ENCODE measurements around the gene IFI27L1.
A peak's percentile ranks its signal among the peaks of the same experiment; 100 is the strongest.

Gene IFI27L1

DNA sequence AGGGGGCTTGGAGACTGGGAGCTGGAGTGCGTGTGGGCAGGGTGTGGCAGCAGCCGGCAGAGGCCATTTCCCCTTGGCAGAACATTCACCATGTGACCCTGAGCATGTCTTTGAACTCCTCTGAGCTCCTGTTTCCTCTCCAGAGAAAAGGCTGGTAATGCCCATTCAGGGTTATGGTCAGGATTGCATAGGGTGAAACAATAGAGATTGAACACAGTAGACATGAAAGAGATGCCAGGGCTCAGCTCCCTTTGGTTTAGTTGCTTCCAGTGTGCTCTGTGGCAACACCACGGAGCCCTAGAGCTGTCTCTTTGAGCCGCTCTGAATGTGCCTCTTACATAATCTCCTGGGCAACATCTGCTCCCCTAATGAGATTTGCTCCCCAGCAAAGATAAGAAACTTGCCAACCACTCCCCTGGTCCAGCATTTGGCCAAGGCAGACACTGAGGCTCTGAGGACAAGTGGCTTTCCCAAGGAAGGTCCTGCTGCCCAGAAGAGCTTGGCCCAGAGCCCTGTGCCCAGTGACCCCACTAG lies 34.0 kb downstream of the IFI27L1 start:
- no peak for DNase-seq

DNA sequence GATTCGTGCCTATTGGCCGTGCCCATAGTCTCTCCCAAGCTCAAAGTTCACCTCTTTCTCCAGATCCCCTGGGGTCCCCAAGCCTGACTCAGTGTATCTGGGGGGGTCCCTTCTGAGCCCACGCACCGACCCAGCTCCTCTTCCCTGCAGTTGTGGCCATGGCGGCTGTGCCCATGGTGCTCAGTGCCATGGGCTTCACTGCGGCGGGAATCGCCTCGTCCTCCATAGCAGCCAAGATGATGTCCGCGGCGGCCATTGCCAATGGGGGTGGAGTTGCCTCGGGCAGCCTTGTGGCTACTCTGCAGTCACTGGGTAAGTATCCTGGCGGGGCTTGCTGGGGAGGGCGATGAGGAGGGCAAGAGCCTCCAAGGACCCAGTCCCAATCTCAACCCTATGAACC lies 34.5 kb downstream of the IFI27L1 start:
- DNase-seq, result no peak

DNA sequence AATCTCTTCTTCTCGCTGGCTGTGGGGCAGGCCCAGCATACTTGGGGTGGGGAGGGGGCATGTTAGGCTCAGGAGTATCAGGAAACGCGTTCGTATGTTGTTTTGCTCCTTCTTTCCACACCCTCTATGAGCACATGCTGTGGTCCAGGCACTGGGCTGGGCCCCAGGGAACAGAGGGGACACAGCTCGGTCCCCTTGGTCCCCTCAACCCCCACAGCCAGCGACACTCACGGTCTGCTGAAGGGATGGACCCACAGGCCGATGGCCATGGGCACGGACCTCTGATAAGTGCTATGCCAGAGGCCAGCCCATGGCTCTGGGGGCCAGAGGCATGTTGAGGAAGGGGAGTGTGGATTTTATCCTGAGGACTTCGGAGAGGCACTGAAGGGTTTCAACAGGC lies 35.6 kb downstream of the IFI27L1 start:
- no peak for DNase-seq

GRCh38 chr14:94117856-94118255 lies 36.7 kb downstream of the IFI27L1 start:
- DNase-seq, result no peak

DNA sequence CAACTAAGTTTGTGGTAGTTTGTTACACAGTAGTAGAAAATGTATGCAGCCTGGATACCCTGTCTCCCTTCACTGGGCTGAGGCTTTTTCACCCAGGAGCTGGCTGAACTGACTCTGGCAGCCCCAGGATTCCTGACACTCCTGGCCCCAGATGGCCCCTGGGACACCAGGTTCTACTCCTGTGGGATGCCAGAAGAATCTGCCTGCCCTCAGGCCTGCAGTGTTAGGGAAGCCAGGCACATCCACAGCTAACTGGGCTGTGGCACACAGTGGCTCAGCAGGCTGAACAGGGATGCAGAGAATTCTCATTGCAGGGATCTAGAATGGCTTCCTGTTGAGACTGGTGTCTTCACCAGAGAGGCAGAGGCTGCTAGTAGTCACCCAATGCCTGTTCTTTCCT lies 38.0 kb downstream of the IFI27L1 start:
- DNase-seq, result no peak

- no peak for DNase-seq
Measured at GRCh38 chr14:94120667-94121340, 39.7 kb downstream of the IFI27L1 start.

GRCh38 chr14:94121485-94121884 lies 40.4 kb downstream of the IFI27L1 start:
- no peak for DNase-seq

DNA sequence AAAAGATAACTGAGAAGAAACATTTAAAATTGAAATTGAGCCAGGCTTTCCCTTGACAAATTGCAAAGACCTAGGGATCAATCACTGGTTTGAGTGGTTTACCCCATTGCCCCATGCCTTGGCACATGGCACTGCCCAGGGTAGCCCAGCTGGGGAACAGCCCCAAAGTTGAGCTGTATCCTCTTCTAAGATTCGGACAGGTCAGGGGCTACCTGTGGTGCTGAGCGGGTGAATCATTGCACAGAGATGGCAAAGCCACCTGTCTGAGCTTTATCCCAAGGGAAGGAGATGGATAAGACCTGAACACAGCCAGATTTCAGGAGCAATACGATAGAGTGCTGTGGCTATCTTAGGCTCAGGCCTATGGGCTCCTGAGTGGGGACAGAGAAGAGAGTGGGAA lies 41.3 kb downstream of the IFI27L1 start:
- no peak for DNase-seq

GRCh38 chr14:94123296-94123695 lies 42.2 kb downstream of the IFI27L1 start:
- no peak for DNase-seq

GRCh38 chr14:94123868-94124267 lies 42.8 kb downstream of the IFI27L1 start:
- no peak for DNase-seq

GRCh38 chr14:94124582-94125377 lies 43.7 kb downstream of the IFI27L1 start:
- no peak for DNase-seq

- DNase-seq, result no peak
Measured at GRCh38 chr14:94125659-94126418, 44.7 kb downstream of the IFI27L1 start.

GRCh38 chr14:94126419-94126677 lies 45.2 kb downstream of the IFI27L1 start:
- DNase-seq, result no peak

DNA sequence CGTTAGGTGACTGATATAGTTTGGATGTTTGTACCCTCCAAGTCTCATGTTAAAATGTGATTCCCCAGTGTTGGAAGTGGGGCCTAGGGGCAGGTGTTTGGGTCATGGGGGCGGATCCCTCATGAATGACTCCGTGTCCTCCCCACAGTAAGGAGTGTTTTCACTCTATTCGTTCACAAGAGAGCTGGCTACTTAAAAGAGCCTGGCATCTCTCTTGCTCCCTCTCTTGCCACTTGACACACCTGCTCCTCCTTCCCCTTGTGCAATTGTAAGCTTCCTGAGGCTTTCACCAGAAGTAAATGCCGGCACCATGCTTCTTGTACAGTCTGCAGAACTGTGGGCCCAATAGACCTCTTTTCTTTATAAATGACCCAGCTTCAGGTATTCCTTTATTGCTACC lies 45.7 kb downstream of the IFI27L1 start:
- DNase-seq, result no peak

DNA sequence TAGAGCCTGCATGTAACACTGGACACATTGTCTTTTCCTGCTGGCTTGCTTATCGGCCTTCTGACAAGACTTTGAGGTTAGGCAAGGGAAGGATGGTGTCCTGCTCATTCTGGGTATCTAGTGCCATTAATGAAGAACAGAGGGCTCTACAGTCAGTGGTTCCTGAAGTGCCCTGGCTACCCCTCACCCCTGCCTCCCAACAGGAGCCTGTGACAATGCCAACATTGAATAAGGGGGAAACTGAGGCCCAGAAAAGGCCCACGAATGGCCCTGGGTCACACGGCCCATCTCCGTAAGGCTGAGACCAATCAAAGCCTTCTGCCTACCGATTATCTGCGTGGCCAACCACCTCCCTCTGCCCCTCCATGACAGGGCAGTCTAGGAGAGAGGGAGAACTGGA lies 46.2 kb downstream of the IFI27L1 start:
- no peak for DNase-seq

- DNase-seq, result no peak
Measured at GRCh38 chr14:94128216-94128839, 47.2 kb downstream of the IFI27L1 start.

DNA sequence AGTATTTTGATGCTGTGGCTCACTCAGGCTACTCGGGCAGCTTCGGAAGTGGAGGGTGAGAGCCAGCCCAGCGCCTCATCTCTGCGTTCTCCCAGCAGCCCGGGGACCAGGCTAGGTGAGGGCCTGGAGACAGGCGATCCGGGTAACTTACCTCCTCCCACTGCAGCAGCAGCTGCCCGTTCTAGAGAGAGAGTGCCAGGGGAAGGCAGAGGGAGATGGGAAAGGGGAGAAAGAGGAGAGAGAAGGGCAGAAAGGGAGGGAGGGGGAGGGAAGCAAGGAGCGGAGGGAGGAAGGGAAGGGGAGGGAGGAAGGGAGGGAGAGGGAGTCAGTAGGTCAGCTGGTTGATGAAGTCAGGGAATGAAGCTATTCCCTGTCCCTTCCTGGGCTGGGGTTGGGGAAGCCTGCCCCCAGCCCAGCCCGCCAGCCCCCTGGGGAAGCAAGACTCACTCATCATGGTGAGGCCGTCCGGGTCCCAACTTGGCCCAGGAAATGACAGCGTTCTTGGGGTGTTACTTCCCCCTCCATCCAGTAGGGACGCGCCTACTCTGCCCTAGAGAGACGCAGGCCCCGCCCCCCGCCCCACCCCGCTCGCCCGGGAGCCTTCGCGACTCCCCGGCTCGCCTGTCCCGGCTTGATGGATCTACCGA lies 48.1 kb downstream of the IFI27L1 start, which contains the start of gene IFI27L2:
Gene IFI27L2, minus strand, starts transcription at position 494 of the 647 bp plus-strand sequence. Its CDS starts 40 bp downstream, at position 454.
- DNase-seq, result peak; percentile 27 to 88 (median 85)

- DNase-seq, result peak; percentile 20 to 81 (median 68)
Measured at GRCh38 chr14:94129758-94130414, 48.8 kb downstream of the IFI27L1 start.

DNA sequence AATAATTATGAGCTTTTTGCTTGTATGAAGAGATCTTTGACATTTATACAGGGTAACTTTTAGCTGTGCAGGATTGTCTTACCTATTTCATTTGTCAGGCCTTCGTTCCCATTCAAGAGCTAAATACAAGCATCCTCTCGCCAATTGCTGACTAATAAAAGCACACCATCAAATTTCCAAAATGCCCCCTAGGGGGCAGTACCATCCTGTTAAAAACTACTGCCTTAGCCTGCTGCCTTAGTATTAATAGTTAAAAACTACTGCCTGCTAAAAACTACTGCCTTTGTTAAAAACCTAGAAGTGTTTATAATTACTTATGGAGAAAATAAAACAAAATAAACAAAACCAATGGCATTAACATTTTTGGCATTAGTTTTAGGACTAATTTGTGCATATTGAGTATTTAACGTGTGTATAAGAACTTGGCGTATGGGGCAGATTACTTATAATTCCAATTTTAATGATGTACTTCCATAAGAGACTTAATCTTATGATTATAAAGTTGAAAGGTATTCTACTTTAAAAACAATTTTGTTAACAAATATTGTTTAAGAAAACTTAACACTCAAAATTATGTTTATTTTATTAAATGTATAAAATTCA lies 51.3 kb downstream of the IFI27L1 start:
- peak; percentile 67 to 93 (median 76) for DNase-seq

DNA sequence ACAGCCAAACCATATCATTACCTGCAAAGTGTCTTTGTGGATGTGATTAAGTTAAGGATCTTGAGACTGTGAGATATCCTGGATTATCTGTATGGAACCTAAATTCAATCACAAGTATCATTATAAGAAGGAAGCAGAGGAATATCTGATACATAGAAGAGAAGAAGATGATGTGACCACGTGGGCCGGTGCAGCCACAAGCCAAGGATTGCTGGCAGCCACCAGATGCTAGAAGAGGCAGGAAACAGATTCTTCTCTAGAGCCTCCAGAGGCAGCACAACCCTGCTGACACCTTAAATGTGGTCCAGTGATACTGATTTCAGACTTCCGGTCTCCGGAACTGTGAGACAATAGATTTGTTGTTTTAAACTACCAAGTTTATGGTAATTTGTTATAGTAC lies 54.4 kb downstream of the IFI27L1 start:
- DNase-seq, result no peak

DNA sequence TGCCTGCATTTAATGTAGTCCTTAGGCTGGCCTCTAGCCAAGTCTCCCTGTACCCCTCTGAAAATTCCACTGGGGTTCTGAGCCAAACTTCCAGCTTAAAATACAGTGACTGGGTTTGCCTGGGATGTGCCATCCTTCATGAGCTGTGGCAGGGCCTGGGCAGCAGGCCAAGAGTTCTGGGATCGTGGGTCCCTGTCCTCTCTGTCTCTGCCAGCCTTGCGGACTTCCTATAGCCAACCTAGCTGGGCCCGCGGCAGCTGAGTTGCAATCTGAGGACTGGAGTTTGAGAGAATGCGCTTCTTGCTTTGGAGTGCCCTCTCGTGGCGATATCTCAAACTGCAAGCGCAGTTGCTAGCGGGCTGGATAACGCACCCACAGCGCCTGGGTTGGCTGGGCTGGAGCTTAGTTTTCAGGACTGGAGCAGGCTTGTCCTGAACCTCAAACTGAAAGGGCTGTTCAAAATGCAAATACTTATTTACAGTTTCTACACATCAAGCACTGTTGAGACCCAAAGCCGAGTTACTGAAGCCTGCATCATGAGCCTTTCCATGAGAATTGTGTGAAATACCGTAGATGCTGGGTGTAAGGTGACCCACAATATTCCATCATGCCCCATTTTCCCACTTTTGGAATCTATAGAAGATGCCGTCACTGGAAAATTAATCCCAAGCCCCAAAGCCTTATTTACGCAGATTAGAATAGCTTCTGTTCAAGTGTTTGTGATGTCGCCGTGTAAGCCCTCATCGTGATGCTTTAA lies 55.6 kb downstream of the IFI27L1 start:
- peak in 2 of 3 experiments; percentile 19 to 87 for DNase-seq

All from NCI-H1417 (cell line).